Nephron progenitor cell (in vitro differentiated cells): ENCODE data around the gene HNRNPUL2.
A peak's percentile ranks its signal among the peaks of the same experiment; 100 is the strongest.
"Not testable (repeated sequence)": the region's sequence is repeated elsewhere in the genome, so short reads cannot be mapped to it uniquely, and the experiment has no call there.

Experiments
- DNase-seq: peaks from one replicate; pipeline ENCODE4 v3.0.0; 2021
- H3K27ac Mint-ChIP-seq: 2 replicates; pipeline ENCODE4 v1.8.0; 2021; ENCODE audit warnings: mild to moderate bottlenecking, moderate library complexity, mixed read lengths
- H3K27me3 Mint-ChIP-seq: 2 replicates; pipeline ENCODE4 v1.8.0; 2021; ENCODE audit warnings: mild to moderate bottlenecking, low read depth, mixed read lengths; ENCODE audit not compliant: poor library complexity
- H3K36me3 Mint-ChIP-seq: 2 replicates; pipeline ENCODE4 v1.8.0; 2021; ENCODE audit warnings: low read depth, mixed read lengths
- H3K4me1 Mint-ChIP-seq: 2 replicates; pipeline ENCODE4 v1.8.0; 2021; ENCODE audit warnings: mixed read lengths
- H3K4me3 Mint-ChIP-seq: 2 replicates; pipeline ENCODE4 v1.8.0; 2021; ENCODE audit warnings: mild to moderate bottlenecking, moderate library complexity, mixed read lengths
- H3K9me3 Mint-ChIP-seq: 2 replicates; pipeline ENCODE4 v1.8.0; 2021; ENCODE audit warnings: mild to moderate bottlenecking, moderate library complexity, mixed read lengths
- TF ChIP-seq, protein P1 (sequence below): fragments of 200-600 bp; sonication (generic); IDR thresholded peaks from 2 replicates; pipeline ENCODE4 v1.5.0; 2021; ENCODE audit warnings: antibody characterized with exemption

HNRNPUL2 gene

DNA sequence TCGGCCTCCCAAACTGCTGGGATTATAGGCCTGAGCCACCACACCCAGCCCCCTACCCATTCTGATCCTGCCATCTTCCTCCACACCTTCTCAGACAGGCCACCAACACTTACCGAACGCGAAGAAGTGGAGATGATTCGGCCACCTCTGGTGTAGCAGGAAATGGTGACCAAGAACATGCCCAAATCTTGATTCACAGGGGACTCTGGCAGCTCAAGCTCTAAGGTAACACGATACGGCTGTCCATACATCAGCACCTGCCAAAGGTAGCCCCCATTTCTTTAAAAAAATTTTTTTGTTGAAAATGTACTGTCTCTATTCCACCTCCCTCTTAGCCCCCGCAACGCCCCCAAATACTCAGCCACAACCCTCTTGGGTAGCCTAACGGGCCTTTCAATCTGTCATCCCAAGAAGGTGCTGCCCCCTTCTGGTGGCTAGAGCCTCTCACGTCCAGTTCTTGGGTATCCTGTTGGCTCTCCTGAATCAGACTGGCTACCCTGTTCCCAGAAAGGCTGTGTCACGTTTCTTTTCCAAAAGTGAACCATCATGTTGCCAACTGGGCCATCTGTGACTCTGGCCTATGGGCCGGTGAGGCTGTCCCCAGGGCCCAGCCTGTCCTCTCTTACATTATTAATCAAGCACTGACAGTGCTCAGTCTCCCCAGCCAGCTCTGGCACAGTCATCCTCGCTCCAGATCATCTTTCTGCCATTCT, 32.6 kb downstream of the HNRNPUL2 start:
- Mint-ChIP-seq H3K27me3 (peaks cover 2% of the 10 kb centered on the region), H3K9me3 (no peaks in the 10 kb centered on the region), H3K36me3 (peaks cover 39% of the 10 kb centered on the region), H3K4me3 (no peak overlapping the region), H3K4me1 (peaks cover 14% of the 10 kb centered on the region), H3K27ac (peak overlapping the region; percentile 80)
- TF ChIP-seq, protein P1, sequence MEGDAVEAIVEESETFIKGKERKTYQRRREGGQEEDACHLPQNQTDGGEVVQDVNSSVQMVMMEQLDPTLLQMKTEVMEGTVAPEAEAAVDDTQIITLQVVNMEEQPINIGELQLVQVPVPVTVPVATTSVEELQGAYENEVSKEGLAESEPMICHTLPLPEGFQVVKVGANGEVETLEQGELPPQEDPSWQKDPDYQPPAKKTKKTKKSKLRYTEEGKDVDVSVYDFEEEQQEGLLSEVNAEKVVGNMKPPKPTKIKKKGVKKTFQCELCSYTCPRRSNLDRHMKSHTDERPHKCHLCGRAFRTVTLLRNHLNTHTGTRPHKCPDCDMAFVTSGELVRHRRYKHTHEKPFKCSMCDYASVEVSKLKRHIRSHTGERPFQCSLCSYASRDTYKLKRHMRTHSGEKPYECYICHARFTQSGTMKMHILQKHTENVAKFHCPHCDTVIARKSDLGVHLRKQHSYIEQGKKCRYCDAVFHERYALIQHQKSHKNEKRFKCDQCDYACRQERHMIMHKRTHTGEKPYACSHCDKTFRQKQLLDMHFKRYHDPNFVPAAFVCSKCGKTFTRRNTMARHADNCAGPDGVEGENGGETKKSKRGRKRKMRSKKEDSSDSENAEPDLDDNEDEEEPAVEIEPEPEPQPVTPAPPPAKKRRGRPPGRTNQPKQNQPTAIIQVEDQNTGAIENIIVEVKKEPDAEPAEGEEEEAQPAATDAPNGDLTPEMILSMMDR = peak; percentile 71
- peak; percentile 80 for DNase-seq

DNA sequence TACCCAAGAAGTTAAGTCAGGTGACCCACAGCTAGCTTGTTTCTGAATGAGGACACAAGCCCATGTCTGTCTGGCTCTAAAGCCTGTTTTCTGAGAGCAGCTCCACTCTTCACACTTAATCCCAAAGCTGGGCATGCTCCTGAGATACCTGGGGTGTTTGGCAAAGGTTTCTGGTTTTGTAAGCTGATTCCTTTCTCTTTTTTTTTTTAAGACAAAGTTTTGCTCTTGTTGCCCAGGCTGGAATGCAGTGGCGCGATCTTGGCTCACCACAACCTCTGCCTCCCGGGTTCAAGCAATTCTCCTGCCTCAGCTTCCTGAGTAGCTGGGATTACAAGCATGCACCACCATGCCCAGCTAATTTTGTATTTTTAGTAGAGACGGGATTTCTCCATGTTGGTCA, 33.6 kb downstream of the HNRNPUL2 start:
- not testable (repeated sequence) for H3K27ac Mint-ChIP-seq, DNase-seq, H3K4me3 Mint-ChIP-seq, H3K27me3 Mint-ChIP-seq, H3K9me3 Mint-ChIP-seq
- H3K4me1 Mint-ChIP-seq = peaks cover 24% of the 10 kb centered on the region
- H3K36me3 Mint-ChIP-seq = peaks cover 37% of the 10 kb centered on the region

DNA sequence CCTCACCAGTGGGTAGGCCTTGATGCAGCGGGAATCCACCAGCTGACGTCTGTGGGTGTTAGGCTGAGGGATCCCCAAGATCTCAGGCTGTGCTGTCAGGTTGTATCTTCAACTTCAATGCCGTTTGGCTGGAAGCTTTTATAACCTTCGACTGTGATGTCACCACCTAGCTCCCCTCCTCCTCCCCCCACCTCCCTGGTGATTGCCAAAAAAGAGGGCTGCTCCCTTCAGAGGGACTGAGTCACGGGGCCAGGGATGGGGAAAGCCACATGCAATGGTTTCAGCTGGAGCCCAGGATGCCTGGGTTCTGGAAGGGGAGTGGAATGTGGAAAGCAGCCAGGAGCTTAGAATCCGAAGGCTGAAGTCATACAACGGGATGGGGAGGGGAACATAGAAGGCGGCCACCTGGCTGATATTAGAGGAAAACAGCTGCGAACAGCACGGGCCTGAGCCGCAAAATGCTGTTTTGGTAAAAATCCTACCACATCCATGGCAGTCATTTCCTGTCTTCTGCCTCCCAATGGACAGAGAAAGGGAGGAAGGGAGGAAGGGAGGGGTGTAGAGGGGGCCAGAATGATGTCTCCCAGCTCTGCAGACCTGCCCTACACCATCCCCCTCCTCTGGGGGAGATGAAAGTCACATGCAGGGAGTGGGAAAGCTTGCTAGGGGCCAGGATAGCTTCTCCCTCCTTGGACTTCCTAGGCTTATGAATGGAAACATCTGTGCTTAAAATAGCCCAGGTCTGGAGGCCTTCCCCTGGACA, 37.7 kb downstream of the HNRNPUL2 start, which contains the start of gene LRRN4CL:
Gene LRRN4CL, minus strand, starts transcription at position 110 of the 763 bp plus-strand sequence. CDS start 1,022 bp downstream, outside the sequence.
- Mint-ChIP-seq H3K27ac (peak within 1 kb of the TSS; percentile 92), H3K4me1 (peaks cover 24% of the 10 kb centered on the region), H3K27me3 (no peaks in the 10 kb centered on the region), H3K4me3 (peak within 1 kb of the TSS; percentile 26), H3K9me3 (no peaks in the 10 kb centered on the region), H3K36me3 (peaks cover 23% of the 10 kb centered on the region)
- DNase-seq = no peak
- TF ChIP-seq, protein P1 = no peak

DNA sequence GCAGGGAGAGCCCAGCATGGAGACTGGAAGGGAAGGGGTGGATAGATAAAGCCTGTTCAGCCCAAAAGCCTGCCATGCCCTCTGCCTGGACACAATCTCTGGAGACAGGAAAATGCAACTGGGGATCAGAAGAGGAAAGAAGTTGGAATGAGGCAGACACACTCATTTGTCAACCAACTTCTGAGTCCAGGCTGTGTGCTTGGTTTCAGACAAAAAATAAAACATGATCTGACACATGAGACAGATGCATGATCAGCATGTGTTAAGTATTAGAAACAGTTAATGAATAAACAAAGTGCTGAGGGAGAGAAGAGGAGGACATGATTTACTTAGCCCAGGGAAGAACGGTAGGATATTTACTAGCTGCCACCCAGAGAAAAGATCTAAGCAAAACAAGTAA, 38.8 kb downstream of the HNRNPUL2 start:
- Mint-ChIP-seq H3K4me1 (peaks cover 22% of the 10 kb centered on the region), H3K36me3 (peaks cover 18% of the 10 kb centered on the region), H3K27me3 (no peaks in the 10 kb centered on the region), H3K9me3 (no peaks in the 10 kb centered on the region), H3K27ac (peak overlapping the region; percentile 92), H3K4me3 (peak overlapping the region; percentile 26)
- DNase-seq = no peak
- TF ChIP-seq, protein P1 = no peak

DNA sequence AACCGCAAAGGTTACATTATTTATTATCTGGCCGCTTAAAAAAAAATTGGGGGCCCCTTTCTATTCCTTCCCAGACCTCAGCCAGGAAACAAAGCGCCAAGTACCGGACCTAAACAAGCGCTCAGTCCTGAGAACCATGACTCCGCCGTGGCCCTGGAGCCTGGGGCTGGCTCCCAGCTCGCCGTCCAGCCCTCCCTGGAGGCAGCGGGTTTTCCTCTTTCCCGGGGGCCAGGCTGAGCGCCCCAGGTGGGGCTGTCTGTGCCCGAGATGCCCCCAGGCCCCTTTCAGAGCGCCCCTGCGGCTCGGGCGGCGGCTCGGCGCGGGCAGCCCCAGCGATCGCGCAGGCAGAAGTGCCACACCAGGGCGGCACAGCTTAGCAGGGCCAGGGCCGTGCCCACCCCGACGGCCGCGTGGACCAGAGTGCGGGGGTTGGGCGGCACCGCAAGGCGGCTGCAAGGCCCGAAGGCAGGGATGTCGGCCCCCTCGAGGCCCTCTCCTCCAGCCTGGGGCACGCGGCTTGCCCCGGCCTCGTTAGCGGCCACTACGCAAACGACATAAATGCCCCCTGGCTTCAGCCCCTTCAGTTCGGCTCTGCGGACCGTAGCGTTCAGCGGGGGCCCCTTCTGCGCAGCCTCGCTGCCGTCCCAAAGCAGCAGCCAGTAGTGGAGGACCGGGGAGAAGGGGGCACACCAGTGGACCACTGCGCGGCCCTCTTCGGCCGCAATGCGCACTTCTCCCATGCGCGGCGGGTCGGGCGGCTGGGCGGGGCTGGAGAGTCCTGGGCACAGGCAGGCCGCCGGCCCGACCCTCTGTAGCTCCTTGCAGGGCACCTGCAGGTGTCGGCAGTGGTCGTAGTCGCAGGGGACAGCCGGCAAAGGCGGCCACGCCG, 39.5 kb downstream of the HNRNPUL2 start:
- no peak for DNase-seq
- Mint-ChIP-seq H3K9me3 (no peaks in the 10 kb centered on the region), H3K27me3 (no peaks in the 10 kb centered on the region), H3K27ac (no peak overlapping the region), H3K4me1 (peaks cover 22% of the 10 kb centered on the region), H3K36me3 (peaks cover 15% of the 10 kb centered on the region), H3K4me3 (no peak overlapping the region)
- TF ChIP-seq, protein P1 = no peak

DNA sequence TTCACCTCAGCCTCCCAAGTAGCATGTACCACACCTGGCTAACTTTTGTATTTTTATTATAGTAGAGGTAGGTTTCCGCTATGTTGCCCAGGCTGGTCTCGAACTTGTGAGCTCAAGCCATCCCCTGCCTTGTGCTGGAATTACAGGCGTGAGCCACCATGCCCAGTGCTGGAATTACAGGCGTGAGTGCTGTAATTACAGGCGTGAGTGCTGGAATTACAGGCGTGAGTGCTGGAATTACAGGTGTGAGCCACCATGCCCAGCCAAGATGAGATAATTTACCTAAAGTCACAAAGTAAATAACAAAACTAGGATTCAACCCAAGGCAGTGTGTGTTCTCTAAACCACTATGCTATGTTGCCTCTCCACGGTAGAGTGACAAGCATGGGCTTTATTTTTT, 44.7 kb downstream of the HNRNPUL2 start:
- Mint-ChIP-seq H3K4me1 (peaks cover 28% of the 10 kb centered on the region), H3K36me3 (peaks cover 6% of the 10 kb centered on the region), H3K27me3 (no peaks in the 10 kb centered on the region), H3K27ac (no peak overlapping the region), H3K9me3 (no peaks in the 10 kb centered on the region), H3K4me3 (no peak overlapping the region)
- TF ChIP-seq, protein P1 = no peak
- DNase-seq = no peak
